ENCODE data around the gene TMEM40.

GRCh38 chr3:12706504-12707253 lies 52.4 kb downstream of the TMEM40 start:
- TF ChIP-seq CTCF (IDR thresholded peaks at IDR 0.05; ENCODE audit: borderline replicate concordance, extremely low read depth, low read length, poor library complexity, severe bottlenecking), result peak; percentile 84
- no peak for TF ChIP-seq EZH2 (IDR thresholded peaks at IDR 0.05; ENCODE audit: borderline replicate concordance, low read depth, low read length, severe bottlenecking)
